Measurements from ENCODE around the gene PIP5K1A.

The PIP5K1A gene

DNA sequence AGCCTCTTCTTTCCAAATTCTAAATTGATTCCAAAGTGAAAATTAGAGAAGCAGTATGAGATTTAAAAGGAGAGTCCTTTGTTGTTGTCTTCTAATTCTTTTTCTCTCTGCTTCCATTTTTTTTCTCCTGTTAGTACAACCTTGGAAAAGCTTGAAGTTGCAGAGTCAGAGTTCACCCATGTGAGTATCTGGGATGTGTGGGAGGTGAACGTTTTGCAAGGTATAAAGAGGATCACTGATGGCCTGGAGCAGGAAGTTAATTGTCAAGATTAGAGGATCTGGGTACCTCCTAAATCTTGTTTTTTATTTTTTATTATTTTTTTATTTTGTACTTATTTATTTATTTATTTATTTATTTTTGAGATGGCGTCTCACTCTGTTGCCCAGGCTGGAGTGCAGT, 48.4 kb downstream of the PIP5K1A start:
- no peak for DNase-seq (ENCODE audit: extremely low spot score)
- TF ChIP-seq BHLHE40 (IDR thresholded peaks at IDR 0.05; ENCODE audit: borderline replicate concordance) (no peak), ELF4 (IDR thresholded peaks at IDR 0.05) (no peak), LEF1 (IDR thresholded peaks at IDR 0.05; ENCODE audit: borderline replicate concordance) (no peak), TARDBP (IDR thresholded peaks at IDR 0.05) (no peak), CTBP1 (IDR thresholded peaks at IDR 0.05; ENCODE audit: borderline replicate concordance) (no peak), SUZ12 (IDR thresholded peaks at IDR 0.05) (no peak), FOXK2 (IDR thresholded peaks at IDR 0.05) (no peak), NFRKB (IDR thresholded peaks at IDR 0.05) (no peak), SP1 (IDR thresholded peaks at IDR 0.05) (no peak), FOXA1 (IDR thresholded peaks at IDR 0.05) (no peak), ARNT (IDR thresholded peaks at IDR 0.05) (no peak), L3MBTL2 (conservative IDR thresholded peaks at IDR 0.05) (no peak), HDGF (IDR thresholded peaks at IDR 0.05; ENCODE audit: borderline replicate concordance) (no peak), FOXM1 (IDR thresholded peaks at IDR 0.05; ENCODE audit: borderline replicate concordance) (no peak), ZNF384 (IDR thresholded peaks at IDR 0.05) (no peak)
- TF ChIP-seq, protein P1, sequence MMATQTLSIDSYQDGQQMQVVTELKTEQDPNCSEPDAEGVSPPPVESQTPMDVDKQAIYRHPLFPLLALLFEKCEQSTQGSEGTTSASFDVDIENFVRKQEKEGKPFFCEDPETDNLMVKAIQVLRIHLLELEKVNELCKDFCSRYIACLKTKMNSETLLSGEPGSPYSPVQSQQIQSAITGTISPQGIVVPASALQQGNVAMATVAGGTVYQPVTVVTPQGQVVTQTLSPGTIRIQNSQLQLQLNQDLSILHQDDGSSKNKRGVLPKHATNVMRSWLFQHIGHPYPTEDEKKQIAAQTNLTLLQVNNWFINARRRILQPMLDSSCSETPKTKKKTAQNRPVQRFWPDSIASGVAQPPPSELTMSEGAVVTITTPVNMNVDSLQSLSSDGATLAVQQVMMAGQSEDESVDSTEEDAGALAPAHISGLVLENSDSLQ (IDR thresholded peaks at IDR 0.05) = no peak
- ChIA-PET CTCF (interaction anchor here (1.1 kb wide), 1 partner anchor 12 kb away, joined by 5 read pairs; no protein-coding TSS in a partner anchor), POLR2A (interaction anchor here (0.8 to 1.0 kb wide), 2 partner anchors 8 to 57 kb away, joined by 3 to 5 read pairs; partner anchors contain the start of genes PSMD4 and VPS72)

DNA sequence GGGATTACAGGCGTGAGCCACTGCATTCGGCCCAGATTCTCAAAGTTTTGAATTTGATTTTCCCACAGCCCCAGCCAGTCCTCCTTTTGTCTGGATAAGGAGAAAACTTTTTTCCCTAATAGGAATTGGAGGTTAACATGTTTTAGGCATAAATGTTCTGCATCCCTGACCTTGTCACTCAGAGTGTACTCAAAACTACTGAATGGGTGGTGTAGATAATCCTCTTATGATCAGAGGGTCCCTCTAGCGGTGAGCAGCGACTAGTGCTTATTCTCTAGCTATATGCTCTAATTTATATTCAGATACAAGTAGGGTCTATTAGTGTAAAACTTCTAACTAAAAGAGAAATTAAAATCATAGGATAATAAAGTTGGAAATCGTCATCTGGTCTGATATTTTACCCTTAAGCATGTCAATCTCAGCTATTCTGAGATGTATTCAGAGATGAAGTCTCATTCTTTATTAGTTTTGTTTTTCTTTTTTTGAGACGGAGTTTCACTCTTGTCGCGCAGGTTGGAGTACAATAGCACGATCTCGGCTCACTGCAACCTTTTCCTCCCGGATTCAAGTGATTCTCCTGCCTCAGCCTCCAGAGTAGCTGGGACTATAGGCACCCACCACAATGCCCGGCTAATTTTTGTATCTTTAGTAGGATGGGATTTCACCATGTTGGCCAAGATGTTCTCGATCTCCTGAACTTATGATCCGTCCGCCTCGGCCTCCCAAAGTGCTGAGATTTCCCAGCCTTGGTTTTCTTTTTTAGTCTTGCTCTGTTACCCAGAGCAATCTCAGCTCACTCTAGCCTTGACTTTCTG, 53.5 kb downstream of the PIP5K1A start:
- TF ChIP-seq FOXK2 (IDR thresholded peaks at IDR 0.05) (no peak), TARDBP (IDR thresholded peaks at IDR 0.05) (no peak)
- TF ChIP-seq, protein P1 (IDR thresholded peaks at IDR 0.05) = peak; percentile 86
- ChIA-PET CTCF (interaction anchor here (0.5 to 1.4 kb wide), 20 partner anchors 9 to 152 kb away, joined by 3 to 9 read pairs (median 4); no protein-coding TSS in a partner anchor), POLR2A (interaction anchor here (0.8 to 2.5 kb wide), 5 partner anchors 17 to 62 kb away, joined by 3 to 14 read pairs (median 8); partner anchors contain the start of genes VPS72 and ZNF687)
- DNase-seq (ENCODE audit: extremely low spot score) = peak; percentile 74

DNA sequence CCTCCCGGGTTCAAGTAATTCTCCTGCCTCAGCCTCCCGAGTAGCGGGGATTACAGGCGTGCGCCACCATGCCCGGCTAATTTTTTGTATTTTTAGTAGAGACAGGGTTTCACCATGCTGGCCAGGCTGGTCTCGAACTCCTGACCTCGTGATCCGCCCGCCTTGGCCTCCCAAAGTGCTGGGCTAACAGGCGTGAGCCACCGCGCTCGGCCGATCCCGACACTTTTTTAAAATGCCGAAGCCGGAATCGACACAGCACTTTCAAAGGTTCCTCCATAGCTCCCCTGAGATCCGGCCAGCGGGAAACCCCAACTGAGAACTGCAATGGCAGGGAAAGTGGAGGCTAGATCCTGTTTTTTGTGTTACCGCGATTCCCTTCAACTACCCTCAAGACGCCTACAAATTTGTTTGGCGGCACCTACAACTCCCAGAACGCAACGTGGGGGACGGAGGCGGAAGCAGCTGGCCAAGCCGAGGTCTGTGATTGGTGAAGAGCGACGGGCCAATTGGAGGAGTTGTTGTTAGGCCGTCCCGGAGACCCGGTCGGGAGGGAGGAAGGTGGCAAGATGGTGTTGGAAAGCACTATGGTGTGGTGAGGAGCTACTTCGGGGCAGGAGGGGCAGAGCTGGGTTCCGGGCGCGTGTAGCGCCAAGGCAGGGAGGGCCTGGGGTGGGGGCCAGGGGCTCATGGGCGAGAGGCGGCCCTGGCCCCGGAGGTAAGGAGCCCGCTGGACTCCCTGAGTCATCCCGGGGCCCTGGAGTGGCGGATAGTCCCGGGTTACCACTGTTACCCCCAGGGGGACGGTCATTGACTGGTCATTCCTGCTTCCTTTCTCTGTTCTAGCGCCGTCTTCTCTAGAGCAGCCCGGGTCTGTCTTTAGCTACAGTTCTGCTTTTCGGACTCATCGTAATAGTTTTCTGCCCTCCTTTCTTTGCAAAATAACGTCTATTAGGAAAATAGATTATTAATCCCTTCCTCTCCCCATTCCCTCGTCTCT, 56.2 kb downstream of the PIP5K1A start, which contains the start of gene PSMD4:
PSMD4 (plus strand) TSS at position 518 of the 997 bp plus-strand sequence; CDS start at position 567, 49 bp downstream.
- peak; percentile 93 for TF ChIP-seq ELF4 (IDR thresholded peaks at IDR 0.05)
- no peak for TF ChIP-seq ZNF384 (IDR thresholded peaks at IDR 0.05)
- no peak for TF ChIP-seq SUZ12 (IDR thresholded peaks at IDR 0.05)
- TF ChIP-seq L3MBTL2 (conservative IDR thresholded peaks at IDR 0.05) = peak; percentile 91
- DNase-seq (ENCODE audit: extremely low spot score) = peak; percentile 99
- ChIA-PET CTCF (interaction anchor here (0.5 to 1.2 kb wide), 2 partner anchors 152 to 158 kb away, joined by 4 to 5 read pairs; no protein-coding TSS in a partner anchor), POLR2A (interaction anchor here (0.6 to 2.2 kb wide), 18 partner anchors 8 to 486 kb away, joined by 3 to 27 read pairs (median 4); partner anchors contain the start of genes MINDY1, PIP5K1A, VPS72 and ZNF687)

DNA sequence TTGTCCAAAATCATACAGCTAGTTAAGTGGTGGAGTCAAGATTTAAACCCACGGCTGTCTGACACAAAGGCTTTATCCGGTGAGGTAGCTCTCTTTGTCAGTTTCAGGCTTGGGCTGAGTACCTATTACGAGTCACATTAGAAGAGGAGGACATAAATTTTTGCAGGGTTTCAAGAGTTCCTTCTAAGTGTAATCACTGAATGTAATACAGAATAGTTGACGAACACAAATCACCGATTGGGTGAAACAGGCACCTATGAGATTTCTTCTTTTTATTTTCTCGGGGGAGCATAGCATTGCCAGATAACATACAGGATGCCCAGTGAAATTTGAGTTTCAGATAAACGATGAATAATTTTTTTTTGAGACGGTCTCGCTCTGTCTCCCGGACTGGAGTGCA, 57.0 kb downstream of the PIP5K1A start:
- ChIA-PET POLR2A (interaction anchor here (0.7 to 2.2 kb wide), 12 partner anchors 11 to 249 kb away, joined by 3 to 27 read pairs (median 6); partner anchors contain the start of genes MINDY1, PIP5K1A, VPS72 and ZNF687), CTCF (interaction anchor here (1.1 kb wide), 1 partner anchor 19 kb away, joined by 3 read pairs; no protein-coding TSS in a partner anchor)
- DNase-seq (ENCODE audit: extremely low spot score) = no peak
- TF ChIP-seq ELF4 (IDR thresholded peaks at IDR 0.05) (no peak), SP1 (IDR thresholded peaks at IDR 0.05) (no peak), CTBP1 (IDR thresholded peaks at IDR 0.05; ENCODE audit: borderline replicate concordance) (no peak), HDGF (IDR thresholded peaks at IDR 0.05; ENCODE audit: borderline replicate concordance) (no peak), TARDBP (IDR thresholded peaks at IDR 0.05) (no peak), FOXK2 (IDR thresholded peaks at IDR 0.05) (no peak), FOXM1 (IDR thresholded peaks at IDR 0.05; ENCODE audit: borderline replicate concordance) (no peak), L3MBTL2 (conservative IDR thresholded peaks at IDR 0.05) (no peak), FOXA1 (IDR thresholded peaks at IDR 0.05) (no peak)
- TF ChIP-seq, protein P1 (IDR thresholded peaks at IDR 0.05) = no peak

DNA sequence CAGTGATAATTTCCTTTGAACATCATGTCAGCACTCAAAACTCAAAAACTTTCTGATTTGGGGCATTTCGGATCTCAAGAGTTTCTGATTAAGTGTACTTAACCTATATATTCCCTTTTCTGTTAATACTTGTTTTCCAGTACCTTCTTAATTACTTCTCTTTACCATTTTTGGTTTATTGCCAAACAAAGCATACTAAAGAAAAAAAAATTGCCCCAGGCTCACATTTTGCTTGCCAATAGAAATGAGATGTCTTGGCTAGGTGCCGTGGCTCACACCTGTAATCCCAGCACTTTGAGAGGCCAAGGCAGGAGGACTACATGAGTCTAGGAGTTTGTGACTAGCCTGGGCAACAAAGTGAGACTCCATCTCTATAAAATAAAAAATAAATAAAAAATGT, 61.0 kb downstream of the PIP5K1A start:
- TF ChIP-seq NFRKB (IDR thresholded peaks at IDR 0.05) (no peak), ARNT (IDR thresholded peaks at IDR 0.05) (no peak), SP1 (IDR thresholded peaks at IDR 0.05) (no peak), LEF1 (IDR thresholded peaks at IDR 0.05; ENCODE audit: borderline replicate concordance) (no peak), HDGF (IDR thresholded peaks at IDR 0.05; ENCODE audit: borderline replicate concordance) (no peak), FOXA1 (IDR thresholded peaks at IDR 0.05) (no peak), L3MBTL2 (conservative IDR thresholded peaks at IDR 0.05) (no peak), FOXM1 (IDR thresholded peaks at IDR 0.05; ENCODE audit: borderline replicate concordance) (no peak), SUZ12 (IDR thresholded peaks at IDR 0.05) (no peak), ZNF384 (IDR thresholded peaks at IDR 0.05) (no peak), BHLHE40 (IDR thresholded peaks at IDR 0.05; ENCODE audit: borderline replicate concordance) (no peak)
- TF ChIP-seq, protein P1 (IDR thresholded peaks at IDR 0.05) = no peak
- DNase-seq (ENCODE audit: extremely low spot score) = no peak
- ChIA-PET CTCF (no interaction called here), POLR2A (no interaction called here)

Measured in HEK293T (cell line).